ENCODE results near the gene SPOCK1.

DNA sequence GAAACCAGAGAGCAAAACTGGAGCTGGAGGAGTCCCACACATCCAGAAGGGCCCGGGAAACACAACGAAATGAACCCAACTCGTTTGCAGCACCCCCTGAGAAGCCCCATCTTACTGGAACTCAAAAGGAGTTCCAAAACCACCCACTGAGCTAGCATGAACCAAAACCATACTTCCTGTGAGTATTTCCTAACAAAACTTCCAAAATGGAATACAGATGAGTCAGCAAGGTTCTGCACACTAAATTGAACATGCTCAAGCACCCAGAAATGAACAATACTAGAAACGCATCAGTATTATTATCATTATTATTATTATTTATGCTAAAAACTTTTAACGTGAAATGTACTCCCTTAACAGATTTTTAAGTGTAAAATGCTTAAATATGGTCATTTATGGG, 8.0 kb upstream of the SPOCK1 start:
- TF ChIP-seq, protein P1, sequence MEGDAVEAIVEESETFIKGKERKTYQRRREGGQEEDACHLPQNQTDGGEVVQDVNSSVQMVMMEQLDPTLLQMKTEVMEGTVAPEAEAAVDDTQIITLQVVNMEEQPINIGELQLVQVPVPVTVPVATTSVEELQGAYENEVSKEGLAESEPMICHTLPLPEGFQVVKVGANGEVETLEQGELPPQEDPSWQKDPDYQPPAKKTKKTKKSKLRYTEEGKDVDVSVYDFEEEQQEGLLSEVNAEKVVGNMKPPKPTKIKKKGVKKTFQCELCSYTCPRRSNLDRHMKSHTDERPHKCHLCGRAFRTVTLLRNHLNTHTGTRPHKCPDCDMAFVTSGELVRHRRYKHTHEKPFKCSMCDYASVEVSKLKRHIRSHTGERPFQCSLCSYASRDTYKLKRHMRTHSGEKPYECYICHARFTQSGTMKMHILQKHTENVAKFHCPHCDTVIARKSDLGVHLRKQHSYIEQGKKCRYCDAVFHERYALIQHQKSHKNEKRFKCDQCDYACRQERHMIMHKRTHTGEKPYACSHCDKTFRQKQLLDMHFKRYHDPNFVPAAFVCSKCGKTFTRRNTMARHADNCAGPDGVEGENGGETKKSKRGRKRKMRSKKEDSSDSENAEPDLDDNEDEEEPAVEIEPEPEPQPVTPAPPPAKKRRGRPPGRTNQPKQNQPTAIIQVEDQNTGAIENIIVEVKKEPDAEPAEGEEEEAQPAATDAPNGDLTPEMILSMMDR (conservative IDR thresholded peaks at IDR 0.05; ENCODE audit: low read depth, low read length), result no peak
- TF ChIP-seq EZH2 (IDR thresholded peaks at IDR 0.05; ENCODE audit: low read length, unreplicated experiment), result no peak
